Right lobe of liver (tissue), 4 donors: ENCODE data around the gene RWDD1.

Source experiments
- POLR2A ChIP-seq: fragments of 450-650 bp; IDR thresholded peaks from one replicate; pipeline ENCODE4 v1.6.1; 2017; ENCODE audit warnings: antibody characterized with exemption, mild to moderate bottlenecking
- TF ChIP-seq, protein P1 (sequence below), 4 donors: fragments of 200-600 bp in 3 of 4; fragments of 450-650 bp in 1 of 4; IDR thresholded peaks; one replicate each; pipeline versions ENCODE4 v1.5.1 to v1.8.0; 2016 to 2022; ENCODE audit warnings: antibody characterized with exemption in 4 of 4, mild to moderate bottlenecking in 2 of 4
- donor health status: DM: no; HTN: no; CAD: no.
- donor health status: DM: no; HTN: no; CAD: no.
- donor health status: DM: no; HTN: yes; CAD: no.

GRCh38 chr6:116625872-116626271 is 54.6 kb downstream of the RWDD1 start:
- TF ChIP-seq, protein P1, sequence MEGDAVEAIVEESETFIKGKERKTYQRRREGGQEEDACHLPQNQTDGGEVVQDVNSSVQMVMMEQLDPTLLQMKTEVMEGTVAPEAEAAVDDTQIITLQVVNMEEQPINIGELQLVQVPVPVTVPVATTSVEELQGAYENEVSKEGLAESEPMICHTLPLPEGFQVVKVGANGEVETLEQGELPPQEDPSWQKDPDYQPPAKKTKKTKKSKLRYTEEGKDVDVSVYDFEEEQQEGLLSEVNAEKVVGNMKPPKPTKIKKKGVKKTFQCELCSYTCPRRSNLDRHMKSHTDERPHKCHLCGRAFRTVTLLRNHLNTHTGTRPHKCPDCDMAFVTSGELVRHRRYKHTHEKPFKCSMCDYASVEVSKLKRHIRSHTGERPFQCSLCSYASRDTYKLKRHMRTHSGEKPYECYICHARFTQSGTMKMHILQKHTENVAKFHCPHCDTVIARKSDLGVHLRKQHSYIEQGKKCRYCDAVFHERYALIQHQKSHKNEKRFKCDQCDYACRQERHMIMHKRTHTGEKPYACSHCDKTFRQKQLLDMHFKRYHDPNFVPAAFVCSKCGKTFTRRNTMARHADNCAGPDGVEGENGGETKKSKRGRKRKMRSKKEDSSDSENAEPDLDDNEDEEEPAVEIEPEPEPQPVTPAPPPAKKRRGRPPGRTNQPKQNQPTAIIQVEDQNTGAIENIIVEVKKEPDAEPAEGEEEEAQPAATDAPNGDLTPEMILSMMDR (IDR thresholded peaks at IDR 0.05) = no peak
- TF ChIP-seq POLR2A = no peak
